K562 (cell line): ENCODE data around the gene BORCS5. TPM values are rescaled to one million over a fixed set of nuclear protein-coding genes. Genes with fewer than 3 reads are reported as not detected.

Experiments
- ATAC-seq: fragments of 200-7000 bp; cut with Tn5 transposase; 3 replicates; pipeline ENCODE4 v1.9.1; 2020; ENCODE audit warnings: moderate library complexity
- BruUV-seq: library from RNA; stranded (reverse); fragments of 400-500 nt; replicated peaks from 2 replicates; lab custom pipeline; 2021; lab: Mats Ljungman, UMichigan
- CTCF ChIA-PET: fragments of 300-600 bp; formaldehyde crosslinking; extraction: SDS; loops from one replicate; lab custom pipeline; 2021; ENCODE audit warnings: low intra/inter-chr PET ratio; lab: Yijun Ruan, JAX
- POLR2A ChIA-PET: fragments of 300-600, 350-650 bp; sonication (Branson Sonifier 250); formaldehyde crosslinking; extraction: SDS; loops from one replicate; lab custom pipeline; 2021; ENCODE audit warnings: antibody characterized with exemption, inconsistent platforms; lab: Yijun Ruan, JAX
- DNase-seq, 4 experiments: peaks; one replicate each; pipeline versions ENCODE4 v3.0.0 to v3.0.0-alpha.2; 2011 to 2018; ENCODE audit warnings: low spot score in 3 of 4, mixed read lengths in 3 of 4; ENCODE audit errors: extremely low read depth in 1 of 4
- FAIRE-seq: peaks from 2 replicates; lab custom pipeline; 2011; peaks lifted over from hg19 to GRCh38; lab: Jason Lieb, UNC
- H2AFZ ChIP-seq: 2 replicates; pipeline ENCODE4 v1.6.0; 2011; ENCODE audit warnings: low read depth, low read length, control low read depth, inconsistent platforms
- H3K27ac ChIP-seq: fragments of 200-600 bp; 3 replicates; pipeline ENCODE4 v1.8.0; 2011; ENCODE audit warnings: low read depth, mild to moderate bottlenecking, control low read depth, inconsistent platforms, low read length, moderate library complexity, mixed read lengths; ENCODE audit errors: extremely low read depth
- H3K27me3 ChIP-seq, 2 experiments: fragments of 300-600 bp in 1 of 2; 2 replicates in 1 of 2; 3 replicates in 1 of 2; pipeline versions ENCODE4 v1.6.0 to v1.8.0; 2011; ENCODE audit warnings: inconsistent platforms in 2 of 2, low read length in 2 of 2, mild to moderate bottlenecking in 1 of 2, mixed read lengths in 1 of 2, moderate library complexity in 1 of 2; ENCODE audit not compliant: control insufficient read depth in 2 of 2, insufficient read depth in 2 of 2
- H3K36me3 ChIP-seq: fragments of 300-600 bp; 3 replicates; pipeline ENCODE4 v1.8.0; 2011; ENCODE audit warnings: mild to moderate bottlenecking, low read length, inconsistent platforms; ENCODE audit not compliant: control insufficient read depth, insufficient read depth
- H3K4me1 ChIP-seq, 2 experiments: fragments of 200-600 bp in 1 of 2; replicated peaks in 1 of 2; 2 replicates in 1 of 2; 3 replicates in 1 of 2; pipeline versions ENCODE4 v1.5.1 to v1.8.0; 2011; ENCODE audit warnings: inconsistent platforms in 2 of 2, low read length in 2 of 2, mild to moderate bottlenecking in 1 of 2, mixed read lengths in 1 of 2, moderate library complexity in 1 of 2; ENCODE audit not compliant: control insufficient read depth in 2 of 2, insufficient read depth in 2 of 2
- H3K4me2 ChIP-seq: 2 replicates; pipeline ENCODE4 v1.6.1; 2011; ENCODE audit warnings: low read length, control low read depth, inconsistent platforms, mixed read lengths; ENCODE audit not compliant: insufficient read depth
- H3K4me3 ChIP-seq: fragments of 200-600 bp; sonication (generic), shearing (Covaris generic); 2 replicates; pipeline ENCODE4 v1.5.1; 2016; ENCODE audit warnings: control low read depth, inconsistent platforms
- H3K79me2 ChIP-seq: fragments of 200-600 bp; 3 replicates; pipeline ENCODE4 v1.8.0; 2011; ENCODE audit warnings: low read length, inconsistent platforms; ENCODE audit not compliant: control insufficient read depth, insufficient read depth
- H3K9ac ChIP-seq, 2 experiments: 2 replicates each; pipeline versions ENCODE4 v1.6.0 to v1.6.1; 2011; ENCODE audit warnings: low read depth in 2 of 2, low read length in 2 of 2, control low read depth in 1 of 2, inconsistent platforms in 1 of 2, mild to moderate bottlenecking in 1 of 2, mixed read lengths in 1 of 2; ENCODE audit not compliant: insufficient read depth in 1 of 2
- H3K9me1 ChIP-seq: one replicate; pipeline ENCODE4 v1.6.0; 2011; ENCODE audit warnings: inconsistent platforms, mild to moderate bottlenecking, low read length, moderate library complexity; ENCODE audit not compliant: control insufficient read depth, insufficient read depth
- H3K9me3 ChIP-seq: replicated peaks from 2 replicates; pipeline ENCODE4 v1.5.1; 2011; ENCODE audit warnings: low read depth, low read length, inconsistent platforms; ENCODE audit not compliant: control insufficient read depth, insufficient read depth
- H4K20me1 ChIP-seq: replicated peaks from 2 replicates; pipeline ENCODE4 v1.6.1; 2011; ENCODE audit warnings: low read length, inconsistent platforms, mixed read lengths; ENCODE audit not compliant: control insufficient read depth, insufficient read depth
- CTCFL ChIP-seq: IDR thresholded peaks from 2 replicates; pipeline ENCODE4 v1.6.1; 2011; ENCODE audit warnings: borderline replicate concordance, low read depth, mild to moderate bottlenecking, moderate library complexity, low read length; ENCODE audit not compliant: insufficient read depth, poor library complexity, severe bottlenecking
- DLX4 ChIP-seq: fragments of 250-450 bp; sonication (Bioruptor Pico); IDR thresholded peaks from 2 replicates; pipeline ENCODE4 v1.6.1; 2021; ENCODE audit warnings: mild to moderate bottlenecking
- EZH2 ChIP-seq: IDR thresholded peaks from 2 replicates; pipeline ENCODE4 v1.6.1; 2012; ENCODE audit warnings: low read depth, mild to moderate bottlenecking, inconsistent platforms, low read length, borderline replicate concordance
- FOXM1 ChIP-seq, 2 experiments: fragments of 450-650 bp in 1 of 2; sonication (generic) in 1 of 2; formaldehyde crosslinking in 1 of 2; IDR thresholded peaks; 2 replicates each; pipeline versions ENCODE4 v1.6.1 to v1.9.0; 2017 to 2022; ENCODE audit warnings: low read depth in 2 of 2, mild to moderate bottlenecking in 2 of 2, missing genetic modification reagents in 1 of 2, moderate library complexity in 1 of 2
- HNRNPH1 ChIP-seq: fragments of 200-400 bp; formaldehyde crosslinking; optimal IDR thresholded peaks from 2 replicates; pipeline ENCODE3; 2017; ENCODE audit warnings: low read depth, mild to moderate bottlenecking, low read length, moderate library complexity
- L3MBTL2 ChIP-seq: fragments of 450-650 bp; IDR thresholded peaks from 2 replicates; pipeline ENCODE4 v1.6.1; 2016; ENCODE audit warnings: mild to moderate bottlenecking, moderate library complexity
- NEUROD1 ChIP-seq: fragments of 150-350 bp; IDR thresholded peaks from 2 replicates; pipeline ENCODE4 v1.6.1; 2014; ENCODE audit warnings: borderline replicate concordance, low read length, low read depth; ENCODE audit not compliant: partially characterized antibody
- POLR2AphosphoS5 ChIP-seq: IDR thresholded peaks from 2 replicates; pipeline ENCODE4 v1.6.1; 2011; ENCODE audit warnings: mild to moderate bottlenecking, low read depth, low read length, moderate library complexity; ENCODE audit not compliant: control insufficient read depth, insufficient read depth
- PPARD ChIP-seq: fragments of 250-450 bp; sonication (Bioruptor Pico); IDR thresholded peaks from 2 replicates; pipeline ENCODE4 v1.8.0; 2022; ENCODE audit warnings: inconsistent platforms, mild to moderate bottlenecking, moderate library complexity
- PRDM10 ChIP-seq: fragments of 450-650 bp; IDR thresholded peaks from 2 replicates; pipeline ENCODE4 v1.6.1; 2018; ENCODE audit not compliant: partially characterized antibody
- TBL1XR1 ChIP-seq, 2 experiments: IDR thresholded peaks; 2 replicates each; pipeline ENCODE4 v1.6.1; 2012; ENCODE audit warnings: improper control_type of control experiment in 2 of 2, low read length in 2 of 2, mild to moderate bottlenecking in 1 of 2
- ZBED1 ChIP-seq: IDR thresholded peaks from 2 replicates; pipeline ENCODE4 v1.6.1; 2014
- ZBTB49 ChIP-seq: sonication (generic); formaldehyde crosslinking; IDR thresholded peaks from 2 replicates; pipeline ENCODE4 v1.8.0; 2022; ENCODE audit warnings: missing genetic modification reagents, mild to moderate bottlenecking, borderline replicate concordance
- ZNF717 ChIP-seq: fragments of 250-450 bp; sonication (Bioruptor Pico); IDR thresholded peaks from 2 replicates; pipeline ENCODE4 v1.5.0; 2021
- WGBS: fragments of 100-300 bp; shearing (Covaris generic); methylation state at CpG from one replicate; pipeline ENCODE4 v1.1.6; 2016; ENCODE audit warnings: low coverage, mixed read lengths; ENCODE audit not compliant: insufficient coverage; ENCODE audit errors: missing lambda C conversion rate; 5-methylcytosine and 5-hydroxymethylcytosine counted together
- in situ Hi-C: fragments of 300-500 bp; cut with MboI; formaldehyde crosslinking; loops from 4 replicates; pipeline ENCODE4 v1.15.0; 2018; ENCODE audit warnings: inconsistent platforms, mixed read lengths
- intact Hi-C: fragments of 100-400 bp; cut with micrococcal nuclease; formaldehyde crosslinking; loops from 2 replicates; pipeline ENCODE4 v1.14.2; 2022
- polyA plus RNA-seq, 8 experiments: library from polyadenylated mRNA; depleted of rRNA in 4 of 8; stranded (reverse) in 5 of 8; unstranded in 3 of 8; fragments of >200 nt; fragmentation: Nextera tagmentation in 2 of 8; fragmentation: Illumina TruSeq in 1 of 8; extraction: Ambion mirVana in 2 of 8; extraction: Trizol in 1 of 8; gene quantifications; 2 replicates each; pipeline versions ENCODE4 v1.2.1 to v1.2.3, GENCODE V29; 2011 to 2014; ENCODE audit warnings: inconsistent platforms in 1 of 8, missing spikeins in 1 of 8
- total RNA-seq, 7 experiments: library from RNA; depleted of rRNA in 6 of 7; stranded (reverse); fragments of >200 nt in 6 of 7; fragmentation: Illumina TruSeq in 2 of 7; extraction: Trizol in 2 of 7; gene quantifications; 2 replicates each; pipeline versions ENCODE4 v1.2.1 to v1.2.3, GENCODE V29; 2011 to 2021; ENCODE audit warnings: low replicate concordance in 1 of 7

Gene BORCS5
- total and polyA plus RNA-seq, 9 of the 15 experiments (the other 6 are each of a cell fraction or from before 2014, with no cell fraction given): 0.31 to 12.4 (median 6.6) TPM

GRCh38 chr12:12427568-12427967, 70.7 kb downstream of the BORCS5 start:
- ATAC-seq (no peak), FAIRE-seq (no peak), DNase-seq (no peak)
- no peak overlapping the region for H3K4me3 ChIP-seq
- no peaks in the 10 kb centered on the region for H3K9me1 ChIP-seq
- no peak overlapping the region for H3K27ac ChIP-seq
- H2AFZ ChIP-seq: no peak overlapping the region
- H3K9me3 ChIP-seq: 0 out of 2 replicates have a peak, but pooled peaks cover 1% of the 10 kb centered on the region
- H4K20me1 ChIP-seq: no peaks in the 10 kb centered on the region
- no peaks in the 10 kb centered on the region; a peak in 1 of 5 replicates for H3K4me1 ChIP-seq
- intact Hi-C loops (no loop called here), in situ Hi-C loops (no loop called here)
- no peaks in the 10 kb centered on the region for H3K79me2 ChIP-seq
- no peak overlapping the region for H3K4me2 ChIP-seq
- ChIA-PET CTCF (no interaction called here), POLR2A (interaction anchor here (0.7 to 1.0 kb wide), 2 partner anchors 15 to 132 kb away, joined by 3 read pairs; no protein-coding TSS in a partner anchor)
- no peak for TF ChIP-seq ZBTB49 (CRISPR knock-in tag)
- no peak for TF ChIP-seq PRDM10
- TF ChIP-seq ZNF717 (CRISPR knock-in tag): no peak
- TF ChIP-seq ZBED1: no peak
- no peak for TF ChIP-seq TBL1XR1 (IDR thresholded peaks at IDR 0.05; ENCODE audit: low read length in 2 of 2)
- TF ChIP-seq EZH2: no peak
- TF ChIP-seq L3MBTL2: no peak
- no peak for TF ChIP-seq FOXM1 (IDR thresholded peaks at IDR 0.05; ENCODE audit: low read depth)
- no peak for TF ChIP-seq FOXM1 (CRISPR knock-in tag; IDR thresholded peaks at IDR 0.05; ENCODE audit: low read depth)
- TF ChIP-seq PPARD: no peak
- TF ChIP-seq NEUROD1: no peak
- no peak for TF ChIP-seq HNRNPH1
- no peak for TF ChIP-seq CTCFL
- no peak for TF ChIP-seq DLX4 (CRISPR knock-in tag)
- TF ChIP-seq POLR2AphosphoS5: no peak
- WGBS: 5% methylated on average over 4 of the region's 4 CpGs
- no peaks in the 10 kb centered on the region for H3K36me3 ChIP-seq
- no TSS peak for BruUV-seq
- no peaks in the 10 kb centered on the region for H3K27me3 ChIP-seq
- no peak overlapping the region for H3K9ac ChIP-seq
